H1 (cell line): ENCODE measurements around the gene NDC1. TPM values are rescaled to one million over a fixed set of nuclear protein-coding genes. Genes with fewer than 3 reads are reported as not detected.
"Not testable (repeated sequence)": the region's sequence is repeated elsewhere in the genome, so short reads cannot be mapped to it uniquely, and the experiment has no call there.

ENCODE experiments used
- CTCF ChIA-PET: fragments of 300-600 bp; sonication (Branson Sonifier 250); formaldehyde crosslinking; loops from one replicate; lab custom pipeline; 2021; ENCODE audit not compliant: partially characterized antibody; lab: Charles Lee
- POLR2A ChIA-PET: fragments of 300-600 bp; sonication (Branson Sonifier 250); formaldehyde crosslinking; loops from one replicate; lab custom pipeline; 2021; ENCODE audit warnings: inconsistent platforms; ENCODE audit not compliant: partially characterized antibody; lab: Charles Lee
- DNase-seq, 2 experiments: peaks; one replicate each; pipeline versions ENCODE4 v3.0.0 to v3.0.0-alpha.2; 2010 to 2022; ENCODE audit warnings: low spot score in 2 of 2, low read depth in 1 of 2, mixed read lengths in 1 of 2
- FAIRE-seq: peaks from 2 replicates; lab custom pipeline; 2011; peaks lifted over from hg19 to GRCh38; lab: Jason Lieb, UNC
- H2AFZ ChIP-seq: 2 replicates; pipeline ENCODE4 v1.8.1; 2012; ENCODE audit warnings: low read length, inconsistent platforms
- H2AK5ac ChIP-seq: 2 replicates; pipeline ENCODE4 v1.6.1; 2013; ENCODE audit warnings: low read depth, low read length
- H2BK120ac ChIP-seq: replicated peaks from 2 replicates; pipeline ENCODE3; 2013; ENCODE audit warnings: low read depth, low read length, inconsistent platforms
- H2BK12ac ChIP-seq: 2 replicates; pipeline ENCODE4 v1.6.1; 2013; ENCODE audit warnings: low read depth, low read length
- H2BK15ac ChIP-seq: 2 replicates; pipeline ENCODE4 v1.6.1; 2013; ENCODE audit warnings: low read length
- H2BK20ac ChIP-seq: 2 replicates; pipeline ENCODE4 v1.6.1; 2013; ENCODE audit warnings: low read length
- H2BK5ac ChIP-seq: 2 replicates; pipeline ENCODE4 v1.6.1; 2013; ENCODE audit warnings: low read depth, low read length
- H3K14ac ChIP-seq: 2 replicates; pipeline ENCODE4 v1.6.1; 2013; ENCODE audit warnings: inconsistent platforms; ENCODE audit not compliant: insufficient read length
- H3K18ac ChIP-seq: 2 replicates; pipeline ENCODE4 v1.6.1; 2013; ENCODE audit warnings: low read length; ENCODE audit errors: extremely low read depth
- H3K23ac ChIP-seq: 2 replicates; pipeline ENCODE4 v1.6.1; 2013; ENCODE audit warnings: inconsistent platforms; ENCODE audit not compliant: insufficient read length
- H3K23me2 ChIP-seq: 2 replicates; pipeline ENCODE4 v1.6.1; 2013; ENCODE audit warnings: low read depth, low read length
- H3K27ac ChIP-seq: 2 replicates; pipeline ENCODE4 v1.6.1; 2011; ENCODE audit warnings: low read depth, low read length, inconsistent platforms
- H3K27me3 ChIP-seq, 4 experiments: replicated peaks in 1 of 4; 1 replicate in 1 of 4; 2 replicates in 3 of 4; pipeline versions ENCODE4 v1.6.1 to v1.8.1; 2011 to 2013; ENCODE audit warnings: low read length in 3 of 4, mild to moderate bottlenecking in 3 of 4, inconsistent platforms in 2 of 4, mixed read lengths in 2 of 4, moderate library complexity in 1 of 4; ENCODE audit not compliant: control insufficient read depth in 3 of 4, insufficient read depth in 3 of 4; ENCODE audit errors: extremely low read depth in 1 of 4
- H3K36me3 ChIP-seq, 4 experiments: 2 replicates each; pipeline versions ENCODE4 v1.6.1 to v1.8.1; 2011 to 2013; ENCODE audit warnings: mild to moderate bottlenecking in 4 of 4, low read length in 3 of 4, moderate library complexity in 2 of 4, control low read depth in 1 of 4, inconsistent platforms in 1 of 4; ENCODE audit not compliant: insufficient read depth in 4 of 4, control insufficient read depth in 2 of 4
- H3K4ac ChIP-seq: replicated peaks from 2 replicates; pipeline ENCODE3; 2013; ENCODE audit warnings: low read length, low read depth, mixed read lengths, inconsistent platforms; ENCODE audit not compliant: insufficient read length
- H3K4me1 ChIP-seq, 4 experiments: replicated peaks in 1 of 4; 1 replicate in 1 of 4; 2 replicates in 3 of 4; pipeline versions ENCODE4 v1.6.1 to v1.8.1; 2011 to 2013; ENCODE audit warnings: low read length in 3 of 4, inconsistent platforms in 2 of 4, mixed read lengths in 1 of 4; ENCODE audit not compliant: insufficient read depth in 4 of 4, control insufficient read depth in 3 of 4
- H3K4me2 ChIP-seq, 2 experiments: 2 replicates each; pipeline versions ENCODE4 v1.6.1 to v1.8.1; 2011 to 2013; ENCODE audit warnings: low read depth in 2 of 2, low read length in 2 of 2, control low read depth in 1 of 2, inconsistent platforms in 1 of 2, mild to moderate bottlenecking in 1 of 2; ENCODE audit not compliant: insufficient read depth in 1 of 2
- H3K4me3 ChIP-seq, 4 experiments: fragments of 200-600, 300-600 bp in 1 of 4; sonication (generic), shearing (Covaris generic), sonication (Bioruptor Twin) in 1 of 4; 2 replicates each; pipeline versions ENCODE4 v1.5.1 to v1.8.1; 2011 to 2016; ENCODE audit warnings: low read length in 4 of 4, low read depth in 3 of 4, control low read depth in 2 of 4, inconsistent platforms in 2 of 4, mild to moderate bottlenecking in 2 of 4, mixed read lengths in 1 of 4, moderate library complexity in 1 of 4; ENCODE audit not compliant: insufficient read depth in 2 of 4; ENCODE audit errors: extremely low read depth in 1 of 4
- H3K56ac ChIP-seq: replicated peaks from 2 replicates; pipeline ENCODE3; 2013; ENCODE audit warnings: low read depth, mild to moderate bottlenecking, mixed read lengths, low read length, inconsistent platforms; ENCODE audit not compliant: insufficient read length
- H3K79me1 ChIP-seq: 2 replicates; pipeline ENCODE4 v1.6.1; 2013; ENCODE audit warnings: low read depth, low read length, control low read depth
- H3K79me2 ChIP-seq, 2 experiments: 2 replicates each; pipeline versions ENCODE4 v1.6.1 to v1.8.1; 2012 to 2013; ENCODE audit warnings: low read length in 2 of 2, mild to moderate bottlenecking in 2 of 2, inconsistent platforms in 1 of 2; ENCODE audit not compliant: insufficient read depth in 2 of 2, control insufficient read depth in 1 of 2
- H3K9ac ChIP-seq, 4 experiments: replicated peaks in 1 of 4; 1 replicate in 1 of 4; 2 replicates in 3 of 4; pipeline versions ENCODE4 v1.6.1 to v1.8.1; 2011 to 2013; ENCODE audit warnings: low read depth in 3 of 4, low read length in 3 of 4, control low read depth in 2 of 4, mild to moderate bottlenecking in 2 of 4, moderate library complexity in 2 of 4, inconsistent platforms in 1 of 4; ENCODE audit errors: extremely low read depth in 1 of 4
- H3K9me3 ChIP-seq, 2 experiments: 2 replicates each; pipeline versions ENCODE4 v1.6.1 to v1.8.1; 2012 to 2013; ENCODE audit warnings: mild to moderate bottlenecking in 2 of 2, moderate library complexity in 2 of 2, control low read depth in 1 of 2, inconsistent platforms in 1 of 2, low read depth in 1 of 2, low read length in 1 of 2, mixed read lengths in 1 of 2; ENCODE audit not compliant: insufficient read depth in 2 of 2
- H4K20me1 ChIP-seq, 2 experiments: replicated peaks in 1 of 2; 2 replicates each; pipeline versions ENCODE3 to v1.8.1; 2011 to 2013; ENCODE audit warnings: inconsistent platforms in 2 of 2, low read length in 2 of 2, mild to moderate bottlenecking in 1 of 2; ENCODE audit not compliant: insufficient read depth in 2 of 2, control insufficient read depth in 1 of 2
- H4K5ac ChIP-seq: 2 replicates; pipeline ENCODE4 v1.6.1; 2013; ENCODE audit warnings: low read length, low read depth, mixed read lengths, inconsistent platforms; ENCODE audit not compliant: insufficient read length
- H4K8ac ChIP-seq: 2 replicates; pipeline ENCODE4 v1.8.0; 2013; ENCODE audit warnings: mild to moderate bottlenecking, moderate library complexity, low read length, inconsistent platforms; ENCODE audit not compliant: insufficient read depth; ENCODE audit errors: extremely low read depth
- H4K91ac ChIP-seq: replicated peaks from 2 replicates; pipeline ENCODE3; 2013; ENCODE audit warnings: low read length, mixed read lengths, inconsistent platforms; ENCODE audit not compliant: insufficient read length
- WGBS, 2 experiments: shearing (Covaris generic) in 1 of 2; methylation state at CpG; one replicate each; pipeline versions ENCODE4 v1.1.6 to v1.1.7; 2013 to 2015; ENCODE audit warnings: low lambda C conversion rate in 2 of 2, mixed read lengths in 2 of 2, inconsistent platforms in 1 of 2, low coverage in 1 of 2, missing lambda C conversion rate in 1 of 2; ENCODE audit not compliant: insufficient replicate concordance in 2 of 2, insufficient coverage in 1 of 2, insufficient read length in 1 of 2; ENCODE audit errors: extremely low coverage in 1 of 2, missing lambda C conversion rate in 1 of 2; 5-methylcytosine and 5-hydroxymethylcytosine counted together
- polyA plus RNA-seq, 7 experiments: library from polyadenylated mRNA; depleted of rRNA in 3 of 7; stranded (reverse) in 5 of 7; unstranded in 2 of 7; fragments of >200 nt in 5 of 7; fragments of 200-250 nt in 2 of 7; gene quantifications; 1 replicate in 5 of 7; 2 replicates in 1 of 7; 4 replicates in 1 of 7; pipeline versions ENCODE4 v1.2.1 to v1.2.3, GENCODE V29; 2011 to 2013; ENCODE audit warnings: missing spikeins in 2 of 7, mixed read lengths in 2 of 7
- total RNA-seq: library from RNA; stranded (reverse); fragmentation: NEBNext Ultra II Directional; extraction: Animal tissue kit (Norgen Biotek cat#: 25700); gene quantifications from 2 replicates; pipeline ENCODE4 v1.2.1, GENCODE V29; 2021

Gene NDC1
- total and polyA plus RNA-seq, 2 of the 8 experiments (the other 6 are each of a cell fraction or from before 2014, with no cell fraction given) = 62.9 to 66.1 TPM

DNA sequence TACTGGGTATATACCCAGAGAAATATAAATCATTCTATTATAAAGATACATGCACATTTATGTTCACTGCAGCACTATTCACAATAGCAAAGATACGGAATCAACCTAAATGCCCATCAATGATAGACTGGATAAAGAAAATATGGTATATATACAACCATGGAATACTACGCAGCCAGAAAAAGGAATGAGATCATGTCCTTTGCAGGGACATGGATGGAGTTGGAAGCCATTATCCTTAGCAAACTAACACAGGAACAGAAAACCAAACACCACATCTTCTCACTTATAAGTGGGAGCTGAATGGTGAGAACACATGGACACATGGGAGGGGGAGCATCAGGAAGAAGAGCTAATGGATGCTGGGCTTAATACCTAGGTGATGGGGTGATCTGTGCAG lies 43.8 kb upstream of the NDC1 start:
- H2BK12ac ChIP-seq, H2BK5ac ChIP-seq, H3K14ac ChIP-seq, H3K9me3 ChIP-seq, H4K5ac ChIP-seq, POLR2A ChIA-PET, H3K27me3 ChIP-seq, H3K4me2 ChIP-seq, H3K27ac ChIP-seq, H2BK20ac ChIP-seq, H2AK5ac ChIP-seq, H3K23me2 ChIP-seq, DNase-seq, H3K4me3 ChIP-seq, H3K18ac ChIP-seq, H3K79me1 ChIP-seq, H3K79me2 ChIP-seq, H2BK15ac ChIP-seq, H3K23ac ChIP-seq, H2BK120ac ChIP-seq, H3K9ac ChIP-seq, H3K4ac ChIP-seq, H2AFZ ChIP-seq, FAIRE-seq, H3K4me1 ChIP-seq, H3K56ac ChIP-seq, H4K20me1 ChIP-seq, H4K91ac ChIP-seq, H4K8ac ChIP-seq: not testable (repeated sequence)
- peaks cover 0 to 21% (median 8%) of the 10 kb centered on the region in 4 experiments; a peak in 5 of 8 replicates for H3K36me3 ChIP-seq
- CTCF ChIA-PET = interaction anchor here (1.9 to 6.8 kb wide), 3 partner anchors 11 to 69 kb away, joined by 8 to 112 read pairs (median 12); no protein-coding TSS in a partner anchor
- 85% methylated on average over 2 of the region's 2 CpGs; no CpG with 5 or more reads in 1 of the 2 experiments for WGBS, 2 experiments
